Globus pallidus (tissue), 1 donor: Measurements from ENCODE around the gene GPC1.
"Not testable (repeated sequence)": the region's sequence is repeated elsewhere in the genome, so short reads cannot be mapped to it uniquely, and the experiment has no call there.

Source experiments
- DNase-seq: peaks from one replicate; pipeline ENCODE4 v3.0.0-alpha.2; 2015; ENCODE audit warnings: low spot score

The GPC1 gene

DNA sequence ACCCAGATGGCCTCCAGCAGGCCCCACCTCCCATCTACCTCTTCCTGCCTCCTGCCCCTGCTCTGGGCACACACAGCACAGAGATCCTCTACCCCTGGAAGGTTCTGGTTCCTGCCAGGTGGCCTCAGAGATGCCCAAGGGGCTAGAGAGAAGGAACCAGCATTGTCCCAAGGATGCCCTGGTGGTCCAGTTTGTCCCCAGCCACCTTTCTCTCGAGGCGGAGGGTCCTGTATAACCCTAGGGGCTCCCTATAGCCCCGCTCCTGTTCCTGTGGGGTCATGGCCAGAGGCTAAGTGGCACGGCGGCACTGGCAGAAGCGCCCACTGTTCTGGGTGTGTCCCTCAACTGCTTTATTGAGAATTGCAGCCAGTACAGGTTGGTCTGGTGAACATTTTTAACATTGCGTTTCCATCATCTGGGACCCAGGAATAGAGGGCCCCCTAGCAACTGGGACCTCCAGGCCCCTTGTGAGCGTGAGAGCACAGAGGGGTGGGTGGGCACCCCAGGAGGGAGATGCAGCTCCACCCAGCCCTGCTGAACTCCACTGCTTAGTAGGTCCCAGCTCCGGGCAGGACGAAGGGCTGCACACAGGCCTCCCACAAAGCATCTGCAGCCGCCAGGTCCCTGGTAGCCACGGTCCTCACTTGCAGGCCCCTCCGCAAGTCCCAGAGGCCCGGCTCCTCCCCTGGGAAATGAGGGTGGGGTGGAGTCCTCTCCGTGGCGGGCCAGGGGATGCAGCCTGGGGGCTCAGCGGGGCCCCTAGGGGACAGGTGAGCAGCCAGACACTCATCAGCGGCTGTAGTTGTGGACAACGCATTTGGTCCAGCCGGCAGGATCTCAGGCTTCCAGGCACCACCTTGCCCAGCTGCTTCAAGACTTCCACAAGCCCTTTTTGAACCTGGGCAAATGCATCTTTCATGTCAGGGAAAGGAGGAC, 33.1 kb downstream of the GPC1 start:
- no peak for DNase-seq

GRCh38 chr2:240469239-240469636, 33.8 kb downstream of the GPC1 start:
- DNase-seq: no peak

GRCh38 chr2:240469740-240470139, 34.3 kb downstream of the GPC1 start:
- no peak for DNase-seq

DNA sequence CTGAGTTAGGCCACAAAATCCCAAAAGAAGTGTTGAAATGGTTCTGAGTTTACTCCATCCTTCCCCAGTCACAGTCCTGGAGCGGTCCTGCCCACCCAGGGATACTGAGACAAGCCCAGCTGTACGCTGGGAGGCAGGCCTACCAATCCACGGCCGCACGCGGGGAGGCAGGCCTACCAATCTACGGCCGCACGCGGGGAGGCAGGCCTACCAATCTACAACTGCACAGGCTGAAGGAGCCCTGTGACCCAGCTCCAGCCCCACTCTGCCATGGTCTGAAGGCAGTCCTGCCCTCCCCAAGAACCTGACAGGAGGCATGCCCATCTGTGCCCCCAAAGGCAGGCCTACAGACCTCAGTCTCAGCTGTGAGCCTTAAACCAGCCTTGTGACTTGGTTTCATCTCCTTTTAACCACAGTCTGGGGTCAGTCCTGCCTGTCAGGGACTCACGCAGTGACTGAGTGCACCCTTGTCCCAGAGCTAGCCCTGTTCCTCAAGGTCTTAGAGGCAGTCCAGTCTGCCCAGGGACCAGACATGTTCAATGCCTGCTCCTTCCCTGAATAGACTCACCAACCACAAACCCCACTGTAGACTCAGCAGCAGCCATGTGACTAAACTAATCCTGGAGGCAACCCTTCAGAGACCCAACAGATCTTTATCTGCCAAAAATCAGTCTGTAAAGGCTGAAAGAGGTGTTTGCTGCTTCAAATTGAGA, 36.8 kb downstream of the GPC1 start:
- DNase-seq: no peak

GRCh38 chr2:240473211-240473610, 37.7 kb downstream of the GPC1 start:
- DNase-seq: no peak

DNA sequence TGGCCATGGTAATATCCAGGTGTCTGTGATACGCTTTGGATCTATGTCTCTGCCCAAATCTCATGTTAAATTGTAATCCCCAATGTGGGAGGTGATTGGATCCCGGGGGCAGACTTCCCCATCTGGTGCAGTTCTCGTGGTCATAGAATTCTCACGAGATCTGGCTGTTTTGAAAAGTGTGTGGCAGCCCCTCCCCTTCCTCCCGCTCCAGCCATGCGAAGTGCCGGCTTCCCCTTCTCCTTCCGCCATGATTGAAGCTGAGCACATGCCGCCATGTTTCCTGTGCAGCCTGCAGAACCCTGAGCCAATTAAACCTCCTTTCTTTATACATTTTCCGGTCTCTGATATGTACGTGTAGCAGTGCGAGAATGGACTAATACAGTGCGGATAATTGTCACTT, 42.5 kb downstream of the GPC1 start:
- no peak for DNase-seq

- no peak for DNase-seq
Observed at GRCh38 chr2:240478346-240479110, 43.1 kb downstream of the GPC1 start.

DNA sequence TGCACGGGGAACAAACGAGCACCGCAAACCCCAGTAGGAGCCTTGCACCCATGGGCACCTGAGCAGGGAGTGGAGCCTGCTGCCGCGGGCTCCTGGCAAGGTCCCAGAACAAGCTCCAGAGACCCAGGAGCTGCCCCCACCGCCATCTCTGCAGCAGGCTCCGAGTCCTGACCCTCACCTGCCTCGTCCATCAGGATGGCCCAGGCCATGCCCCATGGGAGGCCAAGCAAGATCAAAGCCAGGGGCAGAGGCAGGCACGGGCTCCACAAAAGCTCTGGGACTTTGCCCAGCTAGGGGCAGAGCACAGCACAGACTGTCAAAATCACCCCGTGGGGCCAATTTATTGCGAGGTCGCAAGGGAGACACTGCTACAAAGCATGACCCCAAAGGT, 43.6 kb downstream of the GPC1 start:
- no peak for DNase-seq

DNA sequence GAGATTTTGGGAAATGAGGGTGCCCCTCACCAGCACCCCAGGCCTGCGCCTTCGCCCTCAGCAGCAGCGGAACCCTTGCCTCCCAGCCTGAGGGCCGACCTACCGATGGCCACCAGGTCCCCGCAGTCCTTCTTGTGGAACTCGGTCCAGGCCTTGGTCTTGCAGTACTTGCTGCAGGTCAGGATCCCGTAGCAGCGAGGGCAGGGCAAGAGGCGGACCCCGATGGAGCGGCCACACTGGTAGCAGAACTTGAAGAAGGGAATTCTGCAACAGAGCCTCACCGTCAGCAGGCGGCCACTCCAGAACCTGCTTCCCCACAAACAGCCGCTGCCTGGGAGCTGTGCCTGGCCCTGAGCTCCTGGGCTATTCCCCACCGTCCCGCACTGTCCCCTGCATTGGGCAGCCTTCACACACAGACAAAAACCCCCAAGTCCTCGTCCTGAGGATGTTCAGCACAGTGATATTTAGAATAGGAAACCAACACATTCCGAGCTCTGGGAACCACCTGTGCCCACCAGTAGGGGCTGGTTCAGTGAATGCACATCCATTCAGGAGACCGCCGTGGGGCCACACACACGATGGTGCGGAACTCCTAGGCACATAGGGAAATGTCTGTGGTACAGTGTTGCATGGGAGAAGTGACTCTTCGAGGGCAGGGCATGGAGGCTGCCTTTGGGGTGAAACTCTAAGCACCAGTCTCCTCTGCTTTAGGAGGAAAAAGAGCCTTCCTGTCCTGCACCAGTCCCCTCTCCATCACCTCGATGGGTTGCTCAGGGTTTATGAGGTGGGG, 45.6 kb downstream of the GPC1 start:
- DNase-seq: no peak

GRCh38 chr2:240481720-240482119, 46.3 kb downstream of the GPC1 start:
- DNase-seq: no peak

- DNase-seq: no peak
Observed at GRCh38 chr2:240482141-240482540, 46.7 kb downstream of the GPC1 start.

- no peak for DNase-seq
Observed at GRCh38 chr2:240491483-240491882, 56.0 kb downstream of the GPC1 start.

- DNase-seq: no peak
Observed at GRCh38 chr2:240494194-240494793, 58.8 kb downstream of the GPC1 start.

GRCh38 chr2:240494942-240495341, 59.5 kb downstream of the GPC1 start:
- not testable (repeated sequence) for DNase-seq

- not testable (repeated sequence) for DNase-seq
Observed at GRCh38 chr2:240497082-240497481, 61.6 kb downstream of the GPC1 start.

GRCh38 chr2:240498171-240498957, 62.9 kb downstream of the GPC1 start:
- DNase-seq: no peak

GRCh38 chr2:240498958-240499260, 63.4 kb downstream of the GPC1 start:
- no peak for DNase-seq

- DNase-seq: no peak
Observed at GRCh38 chr2:240499309-240500301, 64.1 kb downstream of the GPC1 start.
